NT2/D1 (cell line): ENCODE measurements around the gene RAC2.

Experiments
- SUZ12 ChIP-seq: IDR thresholded peaks from 2 replicates; pipeline ENCODE4 v1.6.1; 2011; ENCODE audit not compliant: insufficient read length, insufficient read depth; ENCODE audit errors: extremely low read depth
- YY1 ChIP-seq: IDR thresholded peaks from 2 replicates; pipeline ENCODE4 v1.6.1; 2011; ENCODE audit not compliant: insufficient read length, insufficient read depth
- ZNF274 ChIP-seq: IDR thresholded peaks from 2 replicates; pipeline ENCODE4 v1.6.1; 2011; ENCODE audit warnings: mild to moderate bottlenecking, low read depth, low read length

DNA sequence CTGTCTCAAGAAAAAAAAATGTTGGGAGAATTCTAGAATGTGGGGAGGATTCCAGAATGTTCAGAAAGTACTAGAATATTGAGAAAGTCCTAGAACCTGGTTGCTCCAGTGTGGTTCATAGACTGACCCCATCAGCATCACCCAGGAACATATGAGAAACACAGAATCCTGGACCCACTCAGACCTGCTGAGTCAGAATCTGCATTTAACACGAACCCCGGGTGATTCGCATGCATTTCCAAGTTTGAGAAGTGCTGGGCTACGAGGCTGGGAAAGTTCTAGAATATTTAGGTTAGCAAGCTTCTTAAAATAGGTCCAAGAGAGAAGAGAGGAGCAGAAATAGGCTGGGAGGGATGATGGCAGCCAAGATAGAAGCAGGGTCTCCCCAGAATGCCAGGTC lies 62.4 kb downstream of the RAC2 start:
- no peak for TF ChIP-seq YY1
- TF ChIP-seq ZNF274 = no peak
- TF ChIP-seq SUZ12 = no peak
